K562 (cell line): ENCODE results near the gene RPS19. TPM values are rescaled to one million over a fixed set of nuclear protein-coding genes. Genes with fewer than 3 reads are reported as not detected.

Source experiments
- CCNT2 ChIP-seq: IDR thresholded peaks from 2 replicates; pipeline ENCODE4 v1.6.1; 2011; ENCODE audit warnings: borderline replicate concordance, low read depth, mild to moderate bottlenecking, moderate library complexity, mixed read lengths, low read length; ENCODE audit not compliant: insufficient read length; ENCODE audit errors: extremely low read depth
- ETS1 ChIP-seq: conservative IDR thresholded peaks from 2 replicates; pipeline ENCODE4 v1.6.1; 2011; ENCODE audit warnings: low read depth, mild to moderate bottlenecking, low read length; ENCODE audit not compliant: control insufficient read depth
- HDGF ChIP-seq: fragments of 450-650 bp; IDR thresholded peaks from 2 replicates; pipeline ENCODE4 v1.6.1; 2016
- MTA1 ChIP-seq: fragments of 450-650 bp; IDR thresholded peaks from 2 replicates; pipeline ENCODE4 v1.6.1; 2017; ENCODE audit warnings: borderline replicate concordance
- RBBP5 ChIP-seq: fragments of 200-600 bp; sonication (generic); IDR thresholded peaks from 2 replicates; pipeline ENCODE4 v1.6.1; 2012; ENCODE audit warnings: borderline replicate concordance, mild to moderate bottlenecking, low read length, control low read depth, inconsistent platforms; ENCODE audit not compliant: insufficient read depth, poor library complexity, severe bottlenecking
- RBFOX2 ChIP-seq: fragments of 200-400 bp; formaldehyde crosslinking; IDR thresholded peaks from 2 replicates; pipeline ENCODE4 v1.6.1; 2017; ENCODE audit warnings: low read depth, mild to moderate bottlenecking, low read length, moderate library complexity
- SMARCE1 ChIP-seq: fragments of 450-650 bp; IDR thresholded peaks from 2 replicates; pipeline ENCODE4 v1.7.1; 2016; ENCODE audit warnings: mild to moderate bottlenecking
- TBL1XR1 ChIP-seq, 2 experiments: IDR thresholded peaks; 2 replicates each; pipeline ENCODE4 v1.6.1; 2012; ENCODE audit warnings: improper control_type of control experiment in 2 of 2, low read length in 2 of 2, mild to moderate bottlenecking in 1 of 2
- ZC3H4 ChIP-seq: sonication (generic); formaldehyde crosslinking; IDR thresholded peaks from 2 replicates; pipeline ENCODE4 v1.9.0; 2021; ENCODE audit warnings: missing genetic modification reagents, borderline replicate concordance
- ZFX ChIP-seq: sonication (generic); formaldehyde crosslinking; IDR thresholded peaks from 2 replicates; pipeline ENCODE4 v1.8.0; 2022; ENCODE audit warnings: mild to moderate bottlenecking, missing genetic modification reagents, moderate library complexity
- polyA plus RNA-seq, 8 experiments: library from polyadenylated mRNA; depleted of rRNA in 4 of 8; stranded (reverse) in 5 of 8; unstranded in 3 of 8; fragments of >200 nt; fragmentation: Nextera tagmentation in 2 of 8; fragmentation: Illumina TruSeq in 1 of 8; extraction: Ambion mirVana in 2 of 8; extraction: Trizol in 1 of 8; gene quantifications; 2 replicates each; pipeline versions ENCODE4 v1.2.1 to v1.2.3, GENCODE V29; 2011 to 2014; ENCODE audit warnings: inconsistent platforms in 1 of 8, missing spikeins in 1 of 8
- total RNA-seq, 7 experiments: library from RNA; depleted of rRNA in 6 of 7; stranded (reverse); fragments of >200 nt in 6 of 7; fragmentation: Illumina TruSeq in 2 of 7; extraction: Trizol in 2 of 7; gene quantifications; 2 replicates each; pipeline versions ENCODE4 v1.2.1 to v1.2.3, GENCODE V29; 2011 to 2021; ENCODE audit warnings: low replicate concordance in 1 of 7
- TF ChIP-seq, protein P1 (sequence below): sonication (generic); formaldehyde crosslinking; IDR thresholded peaks from 2 replicates; pipeline ENCODE4 v1.8.0; 2022; ENCODE audit warnings: mild to moderate bottlenecking, missing genetic modification reagents
- TF ChIP-seq, protein P2 (sequence below): sonication (generic); formaldehyde crosslinking; IDR thresholded peaks from 2 replicates; pipeline ENCODE4 v1.8.0; 2022; ENCODE audit warnings: mild to moderate bottlenecking, missing genetic modification reagents

Gene RPS19
- total and polyA plus RNA-seq, 9 of the 15 experiments (the other 6 are each of a cell fraction or from before 2014, with no cell fraction given) = 1,964 to 3,408 (median 2,747) TPM

DNA sequence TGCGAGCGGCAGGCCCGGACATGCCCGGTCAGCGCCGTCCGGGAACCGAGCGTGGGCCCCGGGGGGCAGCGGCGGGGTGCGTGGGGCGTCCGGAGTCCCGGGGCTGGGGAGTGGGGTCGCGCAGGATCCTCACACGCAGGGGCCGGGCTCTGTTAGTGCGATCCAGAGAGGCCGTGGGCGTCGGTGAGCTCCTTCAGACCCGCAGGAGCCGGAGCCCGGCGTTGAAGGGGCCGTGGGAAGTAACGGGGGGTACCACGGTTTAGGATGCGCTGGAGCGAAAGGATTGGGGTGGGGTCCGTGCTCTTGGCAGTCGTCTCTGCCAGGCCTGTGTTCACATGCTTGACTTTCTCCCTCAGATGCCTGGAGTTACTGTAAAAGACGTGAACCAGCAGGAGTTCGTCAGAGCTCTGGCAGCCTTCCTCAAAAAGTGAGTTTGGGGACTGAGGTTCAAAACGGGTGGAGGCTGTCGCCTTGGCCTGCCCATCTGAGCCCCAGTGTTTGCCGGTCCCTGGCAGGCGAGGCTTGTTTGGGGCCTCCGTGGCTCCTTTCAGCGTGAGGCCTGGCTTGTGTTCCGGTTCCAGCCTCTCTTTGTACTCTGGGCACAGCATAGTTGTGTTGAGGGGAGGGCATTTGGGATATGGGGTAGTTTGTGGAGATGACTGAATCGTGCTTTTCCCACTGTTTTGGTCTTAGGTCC is 512 bp downstream of the RPS19 start (continued):
- TF ChIP-seq, protein P1, sequence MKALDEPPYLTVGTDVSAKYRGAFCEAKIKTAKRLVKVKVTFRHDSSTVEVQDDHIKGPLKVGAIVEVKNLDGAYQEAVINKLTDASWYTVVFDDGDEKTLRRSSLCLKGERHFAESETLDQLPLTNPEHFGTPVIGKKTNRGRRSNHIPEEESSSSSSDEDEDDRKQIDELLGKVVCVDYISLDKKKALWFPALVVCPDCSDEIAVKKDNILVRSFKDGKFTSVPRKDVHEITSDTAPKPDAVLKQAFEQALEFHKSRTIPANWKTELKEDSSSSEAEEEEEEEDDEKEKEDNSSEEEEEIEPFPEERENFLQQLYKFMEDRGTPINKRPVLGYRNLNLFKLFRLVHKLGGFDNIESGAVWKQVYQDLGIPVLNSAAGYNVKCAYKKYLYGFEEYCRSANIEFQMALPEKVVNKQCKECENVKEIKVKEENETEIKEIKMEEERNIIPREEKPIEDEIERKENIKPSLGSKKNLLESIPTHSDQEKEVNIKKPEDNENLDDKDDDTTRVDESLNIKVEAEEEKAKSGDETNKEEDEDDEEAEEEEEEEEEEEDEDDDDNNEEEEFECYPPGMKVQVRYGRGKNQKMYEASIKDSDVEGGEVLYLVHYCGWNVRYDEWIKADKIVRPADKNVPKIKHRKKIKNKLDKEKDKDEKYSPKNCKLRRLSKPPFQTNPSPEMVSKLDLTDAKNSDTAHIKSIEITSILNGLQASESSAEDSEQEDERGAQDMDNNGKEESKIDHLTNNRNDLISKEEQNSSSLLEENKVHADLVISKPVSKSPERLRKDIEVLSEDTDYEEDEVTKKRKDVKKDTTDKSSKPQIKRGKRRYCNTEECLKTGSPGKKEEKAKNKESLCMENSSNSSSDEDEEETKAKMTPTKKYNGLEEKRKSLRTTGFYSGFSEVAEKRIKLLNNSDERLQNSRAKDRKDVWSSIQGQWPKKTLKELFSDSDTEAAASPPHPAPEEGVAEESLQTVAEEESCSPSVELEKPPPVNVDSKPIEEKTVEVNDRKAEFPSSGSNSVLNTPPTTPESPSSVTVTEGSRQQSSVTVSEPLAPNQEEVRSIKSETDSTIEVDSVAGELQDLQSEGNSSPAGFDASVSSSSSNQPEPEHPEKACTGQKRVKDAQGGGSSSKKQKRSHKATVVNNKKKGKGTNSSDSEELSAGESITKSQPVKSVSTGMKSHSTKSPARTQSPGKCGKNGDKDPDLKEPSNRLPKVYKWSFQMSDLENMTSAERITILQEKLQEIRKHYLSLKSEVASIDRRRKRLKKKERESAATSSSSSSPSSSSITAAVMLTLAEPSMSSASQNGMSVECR (CRISPR knock-in tag) = peak; percentile 44
- TF ChIP-seq HDGF (0 out of 2 replicates have a peak, but pooled peaks have one; percentile 13), ETS1 (0 out of 2 replicates have a peak, but pooled peaks have one; percentile 10), MTA1 (no peak), ZFX (peak; percentile 20), CCNT2 (no peak), RBFOX2 (peak; percentile 88), RBBP5 (peak; percentile 14), ZC3H4 (CRISPR knock-in tag) (0 out of 2 replicates have a peak, but pooled peaks have one; percentile 62), SMARCE1 (no peak), TBL1XR1 (IDR thresholded peaks at IDR 0.05; ENCODE audit: low read length in 2 of 2) (0 out of 4 replicates have a peak, but pooled peaks of 1 of the 2 experiments have one; percentile 29)
- TF ChIP-seq, protein P2, sequence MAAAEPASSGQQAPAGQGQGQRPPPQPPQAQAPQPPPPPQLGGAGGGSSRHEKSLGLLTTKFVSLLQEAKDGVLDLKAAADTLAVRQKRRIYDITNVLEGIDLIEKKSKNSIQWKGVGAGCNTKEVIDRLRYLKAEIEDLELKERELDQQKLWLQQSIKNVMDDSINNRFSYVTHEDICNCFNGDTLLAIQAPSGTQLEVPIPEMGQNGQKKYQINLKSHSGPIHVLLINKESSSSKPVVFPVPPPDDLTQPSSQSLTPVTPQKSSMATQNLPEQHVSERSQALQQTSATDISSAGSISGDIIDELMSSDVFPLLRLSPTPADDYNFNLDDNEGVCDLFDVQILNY (CRISPR knock-in tag) = peak; percentile 21; the same call in 1 of the 2 replicates
